Measurements from ENCODE around the gene NDEL1.

Gene NDEL1

DNA sequence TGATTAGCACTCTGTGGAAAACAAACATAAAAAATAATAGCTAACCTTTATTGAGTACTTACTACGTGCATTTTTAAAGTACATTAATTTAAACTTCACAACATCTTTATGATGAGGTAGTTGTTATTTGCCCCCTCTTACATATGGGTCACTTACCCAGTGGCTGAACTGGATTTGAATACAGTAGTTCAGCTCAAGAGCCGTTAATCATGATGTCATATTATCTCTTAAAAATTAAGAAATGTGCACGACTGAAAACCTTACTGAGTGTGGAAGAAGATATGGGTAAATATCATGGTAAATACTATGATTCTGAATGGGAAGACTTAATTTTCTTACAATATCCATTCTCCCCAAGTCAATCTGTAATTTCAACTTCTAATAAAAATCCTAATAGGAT lies 17.6 kb downstream of the NDEL1 start:
- H3K4me3 ChIP-seq (ENCODE audit: low read depth, low read length): no peak overlapping the region

DNA sequence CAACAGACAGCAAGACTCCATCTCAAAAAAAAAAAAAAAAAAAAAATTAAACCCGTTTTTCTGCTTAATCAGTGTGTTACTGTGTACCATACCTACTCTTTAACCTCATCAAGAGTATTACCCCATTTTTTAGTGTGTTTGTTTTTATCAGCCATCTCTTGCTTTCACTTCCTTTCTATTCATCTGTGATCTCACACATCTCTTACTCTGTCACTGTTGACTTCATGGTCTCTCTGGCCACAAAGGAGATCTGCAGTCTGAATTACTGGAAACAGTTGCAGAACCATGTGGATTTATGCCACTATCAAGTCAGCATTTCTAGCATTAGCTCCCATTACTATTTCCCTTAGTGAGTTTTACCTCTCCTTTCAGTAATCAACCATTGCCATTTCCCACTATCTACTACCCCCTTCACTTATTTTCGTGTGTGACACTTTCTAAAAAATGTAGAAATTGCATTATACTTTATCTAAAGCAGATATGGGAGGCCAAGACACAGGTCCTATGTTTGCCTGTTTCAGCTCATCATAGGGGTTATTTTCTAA lies 20.1 kb downstream of the NDEL1 start:
- no peak overlapping the region for H3K4me3 ChIP-seq (ENCODE audit: low read depth, low read length)

DNA sequence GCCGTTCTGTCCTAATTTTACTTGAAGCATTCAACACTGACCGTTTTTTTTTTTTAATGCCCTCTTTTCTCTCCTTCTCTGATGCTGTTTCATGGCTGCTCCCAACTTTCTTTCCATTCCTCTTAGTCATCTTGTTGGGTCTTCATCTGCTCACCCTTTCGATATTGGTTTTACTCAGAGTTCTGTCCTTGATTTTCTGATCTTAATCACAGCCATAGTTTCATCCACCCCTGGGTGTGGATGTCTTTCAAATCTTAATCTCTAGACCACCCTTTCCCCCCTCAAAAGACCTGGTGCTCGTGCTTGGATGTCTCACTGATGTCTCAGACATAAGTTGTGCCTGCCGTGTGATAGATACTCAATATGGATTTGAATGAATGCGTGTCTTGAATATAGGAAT lies 22.4 kb downstream of the NDEL1 start:
- H3K4me3 ChIP-seq (ENCODE audit: low read depth, low read length): no peak overlapping the region

- no peak overlapping the region for H3K4me3 ChIP-seq (ENCODE audit: low read depth, low read length)
Measured at GRCh38 chr17:8459107-8459506, 23.4 kb downstream of the NDEL1 start.

GRCh38 chr17:8459831-8460230 lies 24.1 kb downstream of the NDEL1 start:
- H3K4me3 ChIP-seq (ENCODE audit: low read depth, low read length): no peak overlapping the region

DNA sequence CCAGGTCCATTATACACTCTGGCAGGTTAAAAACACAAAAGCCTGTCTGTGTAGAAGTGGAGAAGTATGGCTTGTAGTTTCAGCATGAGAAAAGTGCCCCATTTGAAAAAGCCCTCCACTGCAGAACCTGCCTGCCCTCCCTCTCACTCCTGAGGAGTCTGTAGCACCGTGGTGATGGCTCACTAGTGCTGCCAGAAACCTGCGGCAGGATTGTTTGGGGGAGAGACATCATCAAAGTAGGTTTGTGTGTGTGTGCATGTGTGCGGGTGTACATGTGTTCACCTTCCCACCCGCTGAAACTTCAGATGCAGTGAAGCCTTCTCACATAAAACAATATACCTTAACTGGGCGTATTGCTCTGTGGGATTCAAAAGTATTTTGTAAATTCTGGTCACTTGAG lies 26.9 kb downstream of the NDEL1 start:
- H3K4me3 ChIP-seq (ENCODE audit: low read depth, low read length): no peak overlapping the region

GRCh38 chr17:8463099-8463498 lies 27.4 kb downstream of the NDEL1 start:
- no peak overlapping the region for H3K4me3 ChIP-seq (ENCODE audit: low read depth, low read length)

- no peak overlapping the region for H3K4me3 ChIP-seq (ENCODE audit: low read depth, low read length)
Measured at GRCh38 chr17:8464941-8465340, 29.3 kb downstream of the NDEL1 start.

- H3K4me3 ChIP-seq (ENCODE audit: low read depth, low read length): no peak overlapping the region
Measured at GRCh38 chr17:8465356-8465755, 29.7 kb downstream of the NDEL1 start.

GRCh38 chr17:8465759-8466158 lies 30.1 kb downstream of the NDEL1 start:
- H3K4me3 ChIP-seq (ENCODE audit: low read depth, low read length): no peak overlapping the region

- H3K4me3 ChIP-seq (ENCODE audit: low read depth, low read length): no peak overlapping the region
Measured at GRCh38 chr17:8466456-8466855, 30.8 kb downstream of the NDEL1 start.

DNA sequence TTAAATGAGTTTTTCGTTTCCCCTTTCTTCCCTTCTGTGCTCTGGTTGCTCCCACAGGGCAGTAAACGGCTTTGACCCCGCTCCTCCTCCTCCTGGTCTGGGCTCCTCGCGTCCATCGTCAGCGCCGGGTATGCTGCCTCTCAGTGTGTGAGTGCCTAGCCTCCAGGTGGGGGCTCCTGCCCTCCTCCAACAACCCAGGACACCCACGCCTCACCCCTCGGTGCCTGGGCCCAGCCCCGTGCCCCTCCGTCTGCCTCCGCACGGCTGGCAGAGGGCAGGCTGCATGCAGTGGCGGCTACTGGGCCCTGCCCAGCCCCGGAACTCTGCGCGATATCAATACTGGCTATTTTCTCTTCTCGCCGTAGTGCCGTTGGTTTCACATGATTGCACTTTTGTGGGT lies 31.2 kb downstream of the NDEL1 start:
- H3K4me3 ChIP-seq (ENCODE audit: low read depth, low read length): no peak overlapping the region

DNA sequence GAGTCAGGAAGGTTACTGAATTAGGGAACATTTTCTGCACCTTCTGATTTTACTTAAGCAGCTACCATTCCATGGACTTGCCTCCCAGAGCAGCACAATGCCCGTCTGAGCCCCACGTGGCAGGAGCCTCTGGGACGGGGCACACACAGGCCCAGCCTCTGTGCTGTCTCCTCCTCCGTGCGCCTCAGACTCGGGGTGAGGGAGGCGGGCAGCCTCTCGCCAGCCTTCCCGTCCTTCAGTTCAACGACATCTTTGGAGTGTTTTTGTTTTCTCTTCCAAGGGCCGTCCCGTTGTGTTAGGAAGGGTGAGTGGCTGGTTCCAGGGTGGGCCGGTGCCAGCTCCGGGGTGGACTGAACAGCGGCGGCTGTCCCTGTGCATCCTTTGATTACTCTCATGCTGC lies 31.8 kb downstream of the NDEL1 start:
- no peak overlapping the region for H3K4me3 ChIP-seq (ENCODE audit: low read depth, low read length)

GRCh38 chr17:8468127-8468526 lies 32.4 kb downstream of the NDEL1 start:
- no peak overlapping the region for H3K4me3 ChIP-seq (ENCODE audit: low read depth, low read length)

DNA sequence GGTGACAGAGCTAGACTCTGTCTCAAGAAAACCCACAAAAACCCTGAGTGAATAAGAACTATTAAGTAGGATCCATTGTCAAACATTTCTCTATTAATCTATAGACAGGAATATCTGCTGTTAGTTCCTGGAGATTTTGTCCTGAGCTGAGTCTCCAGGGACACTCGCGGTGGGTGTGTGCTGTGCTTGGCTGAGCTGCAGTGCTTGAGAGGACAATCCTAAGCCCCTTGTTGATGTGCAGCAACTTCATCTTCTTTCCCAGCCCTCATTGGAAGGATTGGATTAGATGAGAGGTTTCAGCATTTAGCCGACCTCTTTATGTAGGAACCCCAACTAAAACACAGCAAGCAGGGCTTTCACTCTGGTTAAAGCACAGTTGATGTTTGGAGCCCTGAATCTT lies 33.3 kb downstream of the NDEL1 start:
- H3K4me3 ChIP-seq (ENCODE audit: low read depth, low read length): no peak overlapping the region

- no peak overlapping the region for H3K4me3 ChIP-seq (ENCODE audit: low read depth, low read length)
Measured at GRCh38 chr17:8469964-8470363, 34.3 kb downstream of the NDEL1 start.

- H3K4me3 ChIP-seq (ENCODE audit: low read depth, low read length): no peak overlapping the region
Measured at GRCh38 chr17:8470447-8471047, 34.9 kb downstream of the NDEL1 start.

- H3K4me3 ChIP-seq (ENCODE audit: low read depth, low read length): no peak overlapping the region
Measured at GRCh38 chr17:8472663-8473062, 37.0 kb downstream of the NDEL1 start.

GRCh38 chr17:8473451-8474192 lies 37.9 kb downstream of the NDEL1 start:
- H3K4me3 ChIP-seq (ENCODE audit: low read depth, low read length): no peak overlapping the region

DNA sequence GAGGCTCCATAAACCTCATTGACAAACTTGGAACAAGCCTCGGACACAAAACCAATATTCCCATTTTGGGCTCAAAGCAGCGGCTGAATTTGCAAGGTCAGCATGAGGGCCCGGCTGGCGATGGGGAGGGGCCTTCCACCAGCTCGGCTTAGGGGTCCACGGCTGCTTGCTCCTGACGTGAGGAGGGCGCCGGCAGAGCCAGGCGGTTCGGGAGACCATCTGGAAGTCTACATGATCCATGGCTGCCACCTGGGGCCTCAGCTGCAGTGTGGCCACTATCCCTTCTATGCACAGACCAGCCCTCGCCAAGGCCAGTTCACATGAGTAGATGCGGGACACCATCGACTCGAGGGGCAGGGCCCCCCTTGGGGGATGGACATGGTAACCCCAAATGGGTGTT lies 39.1 kb downstream of the NDEL1 start:
- H3K4me3 ChIP-seq (ENCODE audit: low read depth, low read length): no peak overlapping the region

- no peak overlapping the region for H3K4me3 ChIP-seq (ENCODE audit: low read depth, low read length)
Measured at GRCh38 chr17:8475227-8475626, 39.5 kb downstream of the NDEL1 start.

- H3K4me3 ChIP-seq (ENCODE audit: low read depth, low read length): no peak overlapping the region
Measured at GRCh38 chr17:8475781-8476180, 40.1 kb downstream of the NDEL1 start.

DNA sequence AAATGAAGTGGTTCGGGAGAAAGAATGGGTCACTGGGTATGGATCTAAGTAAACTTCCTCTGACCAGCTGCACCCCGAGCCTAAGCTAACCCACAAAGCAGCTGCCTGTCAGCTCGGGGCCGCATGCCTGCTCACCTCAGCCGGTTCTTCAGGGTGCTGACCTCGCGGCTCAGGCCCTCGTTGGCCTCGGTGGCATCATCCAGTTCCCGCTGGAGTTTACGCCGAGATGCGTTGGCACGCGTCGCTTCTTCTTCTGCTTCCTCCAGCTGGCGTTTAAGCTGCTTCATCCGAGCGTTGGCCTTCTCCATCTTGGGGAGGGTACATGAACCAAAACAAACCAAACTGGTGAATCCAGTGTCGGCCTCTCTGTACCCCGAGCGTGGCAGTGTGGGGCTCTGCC lies 41.1 kb downstream of the NDEL1 start:
- H3K4me3 ChIP-seq (ENCODE audit: low read depth, low read length): no peak overlapping the region

Measured in iPS-11a (cell line).